Fibroblast of the conjunctiva (primary cell): Measurements from ENCODE around the gene ENTPD5.
"Not testable (repeated sequence)": the region's sequence is repeated elsewhere in the genome, so short reads cannot be mapped to it uniquely, and the experiment has no call there.

ENCODE experiments used
- DNase-seq: peaks from one replicate; pipeline ENCODE4 v3.0.0-alpha.2; 2010; ENCODE audit warnings: low read depth

Gene ENTPD5

GRCh38 chr14:74005664-74006063 is 13.4 kb downstream of the ENTPD5 start:
- DNase-seq = not testable (repeated sequence)

GRCh38 chr14:73998726-73999125 is 20.4 kb downstream of the ENTPD5 start:
- no peak for DNase-seq

- DNase-seq = no peak
These were observed 21.1 kb downstream of the ENTPD5 start for GRCh38 chr14:73997944-73998447.

- DNase-seq = no peak
These were observed 21.8 kb downstream of the ENTPD5 start for GRCh38 chr14:73997108-73997943.

- no peak for DNase-seq
These were observed 22.4 kb downstream of the ENTPD5 start for GRCh38 chr14:73996731-73997107.

- no peak for DNase-seq
These were observed 23.1 kb downstream of the ENTPD5 start for GRCh38 chr14:73995977-73996378.

- DNase-seq = not testable (repeated sequence)
These were observed 24.2 kb downstream of the ENTPD5 start for GRCh38 chr14:73994926-73995325.

- no peak for DNase-seq
These were observed 28.0 kb downstream of the ENTPD5 start for GRCh38 chr14:73991092-73991491.

GRCh38 chr14:73988656-73989055 is 30.4 kb downstream of the ENTPD5 start:
- not testable (repeated sequence) for DNase-seq

- DNase-seq = no peak
These were observed 31.0 kb downstream of the ENTPD5 start for GRCh38 chr14:73988065-73988464.

- no peak for DNase-seq
These were observed 41.2 kb downstream of the ENTPD5 start for GRCh38 chr14:73977896-73978295.

- DNase-seq = no peak
These were observed 43.0 kb downstream of the ENTPD5 start for GRCh38 chr14:73976125-73976524.

- DNase-seq = no peak
These were observed 45.6 kb downstream of the ENTPD5 start for GRCh38 chr14:73973497-73973896.

- no peak for DNase-seq
These were observed 50.2 kb downstream of the ENTPD5 start for GRCh38 chr14:73968885-73969284.

GRCh38 chr14:73965216-73965615 is 53.9 kb downstream of the ENTPD5 start:
- no peak for DNase-seq

GRCh38 chr14:73961192-73961591 is 57.9 kb downstream of the ENTPD5 start:
- no peak for DNase-seq

- DNase-seq = no peak
These were observed 60.5 kb downstream of the ENTPD5 start for GRCh38 chr14:73958591-73958990.

- DNase-seq = no peak
These were observed 63.4 kb downstream of the ENTPD5 start for GRCh38 chr14:73955674-73956073.

- no peak for DNase-seq
These were observed 65.4 kb downstream of the ENTPD5 start for GRCh38 chr14:73953731-73954130.

GRCh38 chr14:73949752-73950734 is 69.0 kb downstream of the ENTPD5 start, which contains the start of the genes COQ6 and FAM161B:
Gene COQ6, plus strand, starts transcription at chr14:73950302. Its CDS starts 31 bp downstream, at chr14:73950333.
Gene FAM161B, minus strand, starts transcription at chr14:73950094. Its CDS starts 68 bp downstream, at chr14:73950026.
- DNase-seq = peak; percentile 89

- DNase-seq = no peak
These were observed 73.9 kb downstream of the ENTPD5 start for GRCh38 chr14:73945159-73945670.
